ENCODE measurements around the gene RNF141. TPM values are rescaled to one million over a fixed set of nuclear protein-coding genes. Genes with fewer than 3 reads are reported as not detected.

RNF141 gene
- total RNA-seq, 3 donors from 2014 or later (not counting 1 experiment from before 2014, with no cell fraction given) = 10.3 to 13.9 (median 11.7) TPM

DNA sequence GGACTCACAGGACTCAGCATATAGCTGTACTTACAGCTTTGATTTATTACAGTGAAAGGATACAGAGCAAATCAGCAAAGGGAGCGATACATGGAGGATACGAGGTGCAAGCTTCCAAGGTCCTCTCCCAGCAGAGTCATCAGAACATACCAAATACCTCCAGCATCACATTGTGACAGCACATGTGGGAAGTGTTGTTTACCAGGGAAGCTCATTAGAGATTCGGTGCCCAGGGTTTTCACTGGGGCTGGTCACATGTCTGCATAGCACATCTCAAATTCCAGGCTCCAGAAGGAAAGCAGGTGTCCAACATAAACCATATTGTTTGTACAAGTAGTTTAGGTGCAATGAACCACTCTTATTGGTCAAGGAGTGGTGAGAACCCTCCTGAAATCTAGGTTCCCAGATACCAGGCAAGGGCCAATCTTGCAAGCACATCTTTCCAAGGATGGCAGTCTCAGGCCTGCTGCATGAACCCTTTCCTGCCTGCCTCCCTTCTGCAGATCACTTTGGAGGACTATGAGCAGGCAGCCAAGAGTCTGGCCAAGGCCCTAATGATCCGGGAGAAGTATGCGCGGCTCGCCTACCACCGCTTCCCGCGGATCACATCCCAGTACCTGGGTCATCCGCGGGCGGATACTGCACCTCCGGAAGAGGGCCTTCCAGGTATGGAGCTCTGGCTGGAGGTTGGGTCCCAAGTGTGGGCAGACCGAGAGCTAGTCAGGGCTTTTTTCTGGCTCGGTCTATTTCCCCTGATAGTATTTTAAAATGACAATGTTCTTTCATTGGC is 59.2 kb downstream of the RNF141 start:
- no peaks in the 10 kb centered on the region for H3K9me3 ChIP-seq (ENCODE audit: control insufficient read depth, insufficient read depth, low read length)
- H3K36me3 ChIP-seq (ENCODE audit: control insufficient read depth, insufficient read depth, low read length) = peaks cover 19% of the 10 kb centered on the region
- TF ChIP-seq, protein P1, sequence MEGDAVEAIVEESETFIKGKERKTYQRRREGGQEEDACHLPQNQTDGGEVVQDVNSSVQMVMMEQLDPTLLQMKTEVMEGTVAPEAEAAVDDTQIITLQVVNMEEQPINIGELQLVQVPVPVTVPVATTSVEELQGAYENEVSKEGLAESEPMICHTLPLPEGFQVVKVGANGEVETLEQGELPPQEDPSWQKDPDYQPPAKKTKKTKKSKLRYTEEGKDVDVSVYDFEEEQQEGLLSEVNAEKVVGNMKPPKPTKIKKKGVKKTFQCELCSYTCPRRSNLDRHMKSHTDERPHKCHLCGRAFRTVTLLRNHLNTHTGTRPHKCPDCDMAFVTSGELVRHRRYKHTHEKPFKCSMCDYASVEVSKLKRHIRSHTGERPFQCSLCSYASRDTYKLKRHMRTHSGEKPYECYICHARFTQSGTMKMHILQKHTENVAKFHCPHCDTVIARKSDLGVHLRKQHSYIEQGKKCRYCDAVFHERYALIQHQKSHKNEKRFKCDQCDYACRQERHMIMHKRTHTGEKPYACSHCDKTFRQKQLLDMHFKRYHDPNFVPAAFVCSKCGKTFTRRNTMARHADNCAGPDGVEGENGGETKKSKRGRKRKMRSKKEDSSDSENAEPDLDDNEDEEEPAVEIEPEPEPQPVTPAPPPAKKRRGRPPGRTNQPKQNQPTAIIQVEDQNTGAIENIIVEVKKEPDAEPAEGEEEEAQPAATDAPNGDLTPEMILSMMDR (IDR thresholded peaks at IDR 0.05) = no peak
- Mint-ChIP-seq H3K27me3 (ENCODE audit: low read depth in 2 of 2) (no peaks in the 10 kb centered on the region), H3K36me3 (no peaks in the 10 kb centered on the region), H3K9me3 (no peaks in the 10 kb centered on the region), H3K4me1 (peaks cover 12 to 14% of the 10 kb centered on the region in 2 donors), H3K27ac (no peak overlapping the region), H3K4me3 (no peak overlapping the region)
- DNase-seq (no peak), ATAC-seq (no peak)
- peaks cover 9% of the 10 kb centered on the region for H3K4me1 ChIP-seq (ENCODE audit: control insufficient read depth, insufficient read depth, low read length)
- WGBS (ENCODE audit: insufficient coverage) = 97% methylated on average over 14 of the region's 16 CpGs
- H3K27me3 ChIP-seq (ENCODE audit: control insufficient read depth, insufficient read depth, low read length) = no peaks in the 10 kb centered on the region
- no peak overlapping the region for H3K4me3 ChIP-seq (ENCODE audit: low read length)
- H3K27ac ChIP-seq (ENCODE audit: low read length) = no peak overlapping the region
- intact Hi-C loops (cut with micrococcal nuclease) = no loop called here

DNA sequence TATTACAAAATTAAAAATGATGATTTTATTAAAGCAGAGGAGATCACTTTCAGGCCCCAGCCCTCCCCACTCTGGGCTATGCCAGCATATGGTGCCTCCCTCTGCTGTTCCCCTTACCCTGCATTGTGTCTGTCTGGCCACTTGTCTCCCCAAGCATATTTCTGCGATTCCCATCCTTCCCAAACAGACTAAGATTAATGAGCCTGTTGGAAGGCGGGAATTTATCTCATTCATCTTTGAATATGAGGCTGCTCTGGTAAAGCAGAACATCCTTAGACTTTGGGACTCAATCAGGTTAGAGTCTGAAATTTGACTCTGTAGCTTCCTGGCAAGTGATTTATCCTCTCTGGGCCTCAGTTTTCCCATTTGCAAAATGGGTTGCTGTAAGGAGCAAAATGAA is 60.2 kb downstream of the RNF141 start:
- Mint-ChIP-seq H3K27ac (no peak overlapping the region), H3K27me3 (ENCODE audit: low read depth in 2 of 2) (no peaks in the 10 kb centered on the region), H3K4me1 (peaks cover 15 to 17% of the 10 kb centered on the region in 2 donors), H3K4me3 (no peak overlapping the region), H3K36me3 (no peaks in the 10 kb centered on the region), H3K9me3 (no peaks in the 10 kb centered on the region)
- ATAC-seq (no peak), DNase-seq (no peak)
- intact Hi-C loops (cut with micrococcal nuclease) = no loop called here
- Histone ChIP-seq H3K9me3 (ENCODE audit: control insufficient read depth, insufficient read depth, low read length) (no peaks in the 10 kb centered on the region), H3K36me3 (ENCODE audit: control insufficient read depth, insufficient read depth, low read length) (peaks cover 19% of the 10 kb centered on the region), H3K4me3 (ENCODE audit: low read length) (no peak overlapping the region), H3K4me1 (ENCODE audit: control insufficient read depth, insufficient read depth, low read length) (peaks cover 16% of the 10 kb centered on the region), H3K27me3 (ENCODE audit: control insufficient read depth, insufficient read depth, low read length) (no peaks in the 10 kb centered on the region), H3K27ac (ENCODE audit: low read length) (no peak overlapping the region)
- TF ChIP-seq, protein P1 (IDR thresholded peaks at IDR 0.05) = no peak
- WGBS (ENCODE audit: insufficient coverage) = 95% methylated on average over 2 of the region's 2 CpGs

DNA sequence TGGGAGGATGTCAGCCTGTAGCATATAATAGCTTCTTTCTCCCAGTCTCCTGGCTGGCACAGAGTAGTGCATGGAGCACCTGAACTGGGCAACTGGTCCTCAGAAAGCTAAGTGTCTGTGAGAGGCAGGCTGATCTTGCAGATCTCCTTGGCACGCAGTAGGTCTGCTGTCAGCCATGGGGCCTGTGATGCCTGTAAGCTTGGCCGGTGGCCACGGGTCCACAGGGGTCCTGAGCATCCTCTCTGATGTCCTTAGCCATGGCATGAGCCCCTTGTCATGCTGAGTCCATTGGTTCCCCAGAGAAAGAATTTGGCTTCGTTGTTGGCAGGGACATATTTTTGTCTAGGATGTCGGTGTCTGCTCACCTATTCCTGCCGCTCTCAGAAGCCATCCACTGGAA is 61.0 kb downstream of the RNF141 start:
- DNase-seq (no peak), ATAC-seq (no peak)
- Histone ChIP-seq H3K27ac (ENCODE audit: low read length) (no peak overlapping the region), H3K36me3 (ENCODE audit: control insufficient read depth, insufficient read depth, low read length) (peaks cover 19% of the 10 kb centered on the region), H3K27me3 (ENCODE audit: control insufficient read depth, insufficient read depth, low read length) (no peaks in the 10 kb centered on the region), H3K4me1 (ENCODE audit: control insufficient read depth, insufficient read depth, low read length) (peaks cover 16% of the 10 kb centered on the region), H3K9me3 (ENCODE audit: control insufficient read depth, insufficient read depth, low read length) (no peaks in the 10 kb centered on the region), H3K4me3 (ENCODE audit: low read length) (no peak overlapping the region)
- intact Hi-C loops (cut with micrococcal nuclease) = no loop called here
- TF ChIP-seq, protein P1 (IDR thresholded peaks at IDR 0.05) = no peak
- Mint-ChIP-seq H3K4me1 (peaks cover 15 to 17% of the 10 kb centered on the region in 2 donors), H3K27me3 (ENCODE audit: low read depth in 2 of 2) (no peaks in the 10 kb centered on the region), H3K36me3 (no peaks in the 10 kb centered on the region), H3K4me3 (no peak overlapping the region), H3K9me3 (no peaks in the 10 kb centered on the region), H3K27ac (no peak overlapping the region)
- 94% methylated on average over 6 of the region's 6 CpGs for WGBS (ENCODE audit: insufficient coverage)

All from natural killer cell (primary cell).